GM04503 (cell line): ENCODE measurements around the gene STK10.
A peak's percentile ranks its signal among the peaks of the same experiment; 100 is the strongest.

Experiments used
- DNase-seq: peaks from one replicate; pipeline ENCODE4 v3.0.0-alpha.2; 2012; ENCODE audit warnings: low read depth

Gene STK10

DNA sequence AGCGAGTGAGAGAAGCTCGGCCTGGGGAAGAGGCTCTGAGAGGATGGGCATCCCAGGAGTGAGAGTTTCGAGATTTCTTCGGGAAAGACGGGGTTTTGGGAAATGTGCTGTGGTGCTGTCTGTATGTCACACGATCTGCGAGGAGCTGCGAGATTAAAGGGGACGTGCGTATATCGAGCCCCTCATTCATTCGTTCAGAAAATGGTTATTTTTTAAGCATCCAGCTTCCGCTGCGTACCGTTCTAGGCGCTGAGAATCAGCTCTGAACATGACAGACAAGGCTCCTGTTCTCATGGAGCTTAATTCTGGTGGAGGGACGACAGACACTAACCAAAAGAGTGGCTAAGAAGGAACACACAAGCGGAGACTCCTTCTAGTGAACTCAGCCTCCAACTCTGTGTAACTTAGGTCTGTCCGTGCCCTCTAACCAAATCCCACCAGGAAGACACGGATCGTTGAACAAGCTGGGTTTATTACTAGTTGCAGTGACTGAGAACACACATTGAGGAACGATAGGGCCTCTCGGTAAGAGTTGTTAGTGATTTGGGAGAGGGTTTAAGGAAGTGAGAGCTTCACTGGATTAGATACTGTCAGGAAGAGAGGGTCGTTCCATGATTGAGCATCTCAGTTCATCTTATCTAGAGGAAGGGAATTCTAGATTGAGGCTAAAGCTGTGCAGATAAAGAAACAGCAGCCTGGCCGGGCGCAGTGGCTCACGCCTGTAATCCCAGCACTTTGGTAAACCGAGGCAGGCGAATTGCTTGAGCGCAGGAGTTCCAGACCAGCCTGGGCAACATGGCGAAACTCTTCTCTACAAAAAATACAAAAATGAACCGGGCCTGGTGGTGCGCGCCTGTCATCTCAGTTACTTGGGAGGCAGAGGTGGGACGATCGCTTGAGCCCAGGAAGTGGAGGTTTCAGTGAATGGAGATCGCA lies 180.6 kb downstream of the STK10 start:
- no peak for DNase-seq

DNA sequence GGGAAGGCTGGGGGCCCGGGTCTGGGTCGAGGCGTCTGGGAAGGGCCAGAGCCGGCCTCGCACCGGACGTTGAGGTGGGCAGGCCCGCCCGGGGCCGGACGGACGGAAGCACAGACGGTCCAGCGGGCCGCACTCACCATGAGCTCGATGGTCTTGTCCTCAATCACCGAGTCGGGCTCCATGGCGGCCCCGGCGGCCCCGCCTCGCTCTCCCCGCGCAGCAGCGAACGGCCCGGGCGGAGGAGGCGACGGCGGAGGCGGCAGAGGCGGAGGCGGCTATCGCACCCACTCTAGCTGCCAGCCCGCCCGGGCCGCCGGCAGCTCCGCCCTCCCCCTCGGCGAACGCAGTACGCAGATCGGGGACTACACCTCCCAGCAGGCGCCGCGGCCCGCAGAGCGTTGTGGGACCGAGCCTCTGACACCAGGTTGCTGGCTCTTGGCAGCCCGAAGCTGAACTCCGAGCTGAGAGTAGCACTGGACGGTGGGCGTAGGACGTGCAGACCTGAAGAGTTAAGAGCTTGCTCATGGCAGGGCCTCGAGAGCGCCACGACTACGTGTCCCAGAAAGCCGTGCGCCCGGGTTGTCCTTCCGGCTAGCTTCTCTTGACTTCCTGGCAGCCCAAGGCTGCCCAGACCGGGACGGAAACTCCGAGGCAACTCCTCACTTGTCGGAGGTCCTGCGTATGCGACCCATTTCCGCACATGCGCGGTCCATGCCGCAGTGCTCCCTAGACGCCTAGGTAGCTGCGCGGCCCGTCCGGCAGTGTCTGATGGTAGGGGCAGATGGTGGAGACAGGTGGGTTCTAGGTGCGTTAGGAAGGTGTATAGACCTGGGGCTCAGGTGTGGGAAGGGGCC lies 181.5 kb downstream of the STK10 start, which contains the start of gene FBXW11:
Gene FBXW11, minus strand, starts transcription at position 318 of the 854 bp plus-strand sequence. Its CDS starts 136 bp downstream, at position 182.
- DNase-seq = peak; percentile 87

DNA sequence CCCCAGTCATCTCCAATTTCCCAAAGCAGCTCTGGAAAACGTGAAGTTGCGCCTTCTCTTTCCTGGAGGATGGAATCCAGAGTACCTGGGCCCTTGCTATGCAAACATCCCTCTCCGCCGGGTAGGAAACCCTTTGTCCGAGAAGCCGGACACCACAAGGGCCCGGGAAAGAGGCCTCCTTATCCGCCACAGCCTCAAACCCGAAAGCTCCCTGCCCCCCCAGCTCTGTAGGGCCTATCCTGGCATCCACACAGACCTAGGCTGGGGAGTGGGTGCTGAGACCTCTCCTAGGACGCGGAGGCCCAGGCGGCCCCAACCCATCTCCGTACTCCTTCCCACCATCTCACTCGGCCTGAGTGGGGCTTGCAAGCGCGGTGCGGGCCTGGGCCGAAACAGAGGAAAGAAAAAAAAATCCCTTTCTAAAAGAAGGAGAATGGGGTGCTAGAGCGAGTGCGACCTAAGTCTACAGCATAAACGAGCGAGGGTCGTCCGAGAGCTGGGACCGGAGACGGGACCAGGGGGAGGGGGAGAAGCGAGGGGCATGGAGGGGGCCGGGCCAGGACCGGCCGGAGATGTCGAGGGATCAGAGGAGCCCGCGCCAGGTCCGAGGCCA lies 182.2 kb downstream of the STK10 start:
- DNase-seq = no peak

DNA sequence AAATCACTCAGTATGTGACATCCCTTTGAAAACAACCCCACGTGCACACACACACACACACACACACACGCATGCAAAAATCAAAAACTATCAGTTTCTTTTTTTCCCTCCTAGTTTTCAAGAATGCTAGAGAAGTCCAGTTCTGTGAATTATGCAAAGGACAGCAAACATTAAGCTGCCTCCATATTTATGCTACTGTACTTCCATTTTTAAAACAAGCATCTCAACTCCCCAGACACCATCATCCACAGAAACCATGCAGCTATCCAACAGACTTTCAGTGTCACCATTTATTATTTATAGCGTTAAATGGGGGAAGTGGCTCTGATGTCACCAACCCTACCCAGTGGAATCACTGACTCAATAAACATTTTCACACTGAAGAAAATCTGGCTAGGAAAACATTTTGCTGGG lies 183.2 kb downstream of the STK10 start:
- DNase-seq = no peak

DNA sequence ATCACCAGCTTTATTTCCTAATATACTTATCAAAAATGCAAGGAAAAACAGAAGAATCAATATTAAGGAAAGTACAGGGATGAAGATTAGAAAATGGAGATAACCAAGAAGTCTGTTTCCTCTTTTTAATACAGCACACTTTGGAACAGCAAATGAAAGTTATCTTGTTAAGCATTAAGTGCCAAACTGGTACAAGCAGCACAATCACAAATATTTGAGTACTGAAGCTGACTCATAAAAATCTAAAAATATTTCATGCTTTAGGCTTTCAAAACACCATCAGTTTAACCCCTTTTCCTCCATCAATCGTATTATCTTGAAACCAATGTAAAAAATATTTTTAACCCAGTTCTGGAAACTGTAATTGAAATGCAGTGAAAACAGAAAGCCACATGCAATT lies 184.3 kb downstream of the STK10 start:
- no peak for DNase-seq

DNA sequence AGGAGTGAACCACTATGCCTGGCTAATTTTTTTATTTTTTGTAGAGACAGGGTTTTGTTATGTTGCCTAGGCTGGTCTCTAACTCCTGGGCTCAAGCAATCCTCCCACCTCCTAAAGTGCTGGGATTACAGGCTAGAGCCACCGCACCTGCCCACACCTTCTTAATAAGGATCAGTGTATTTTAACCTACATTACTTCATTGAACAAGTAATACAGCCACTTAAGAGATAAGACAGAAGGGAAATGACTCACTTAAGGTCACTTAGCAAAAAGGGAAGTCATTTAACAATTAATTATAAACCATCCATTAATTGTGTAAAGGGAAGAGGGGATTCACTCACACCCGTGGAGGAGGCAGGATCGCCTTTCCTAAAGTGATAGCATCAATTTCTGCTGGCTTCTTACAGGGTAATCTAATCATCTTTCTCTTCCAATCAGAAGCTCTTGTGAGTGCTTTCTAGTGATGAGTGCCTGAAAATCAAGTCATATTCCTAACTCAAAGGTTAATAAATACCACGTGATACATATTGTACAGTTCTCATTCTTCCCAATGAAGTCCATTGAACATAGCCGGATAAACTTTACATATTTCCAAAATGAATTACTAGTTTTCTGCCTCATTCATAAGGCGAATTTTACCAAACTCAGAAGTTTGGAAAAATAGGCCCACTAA lies 185.0 kb downstream of the STK10 start:
- no peak for DNase-seq

DNA sequence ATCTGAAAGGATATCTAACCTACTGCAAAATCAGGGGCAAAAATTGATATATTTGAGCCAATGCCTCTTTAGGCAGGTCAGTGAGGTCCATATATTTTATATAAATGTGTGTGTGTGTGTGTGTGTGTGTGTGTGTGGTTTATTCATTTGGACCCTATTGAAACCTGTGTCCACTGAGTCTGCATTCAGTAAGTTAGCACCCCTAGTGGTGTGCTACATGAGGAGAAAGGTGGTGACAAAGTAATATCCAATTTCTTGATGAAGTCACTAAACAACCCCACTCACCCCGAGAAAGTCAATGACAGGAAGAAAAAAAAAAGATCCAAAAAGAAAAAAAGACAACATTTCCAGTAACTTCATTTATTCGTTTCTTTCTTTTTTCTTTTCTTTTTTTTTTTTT lies 185.7 kb downstream of the STK10 start:
- no peak for DNase-seq

DNA sequence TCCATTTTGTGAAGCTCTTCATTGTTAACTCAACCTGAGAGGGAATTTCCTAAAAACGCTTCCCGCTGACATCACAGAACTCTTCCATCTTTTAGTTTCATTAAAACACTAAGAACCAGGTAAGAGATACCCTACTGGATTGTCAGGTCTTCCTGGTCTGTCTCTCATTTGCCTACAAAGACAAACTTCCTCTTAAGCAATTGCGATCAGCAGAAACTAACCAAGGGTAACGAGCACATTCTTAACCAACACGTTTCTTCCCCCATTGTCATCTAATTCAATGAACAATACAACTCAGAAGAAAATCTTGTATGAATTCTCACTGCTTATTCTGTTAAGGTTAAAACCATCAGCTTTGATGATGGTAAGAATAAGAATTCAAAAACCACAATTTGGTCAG lies 188.1 kb downstream of the STK10 start:
- DNase-seq = no peak

DNA sequence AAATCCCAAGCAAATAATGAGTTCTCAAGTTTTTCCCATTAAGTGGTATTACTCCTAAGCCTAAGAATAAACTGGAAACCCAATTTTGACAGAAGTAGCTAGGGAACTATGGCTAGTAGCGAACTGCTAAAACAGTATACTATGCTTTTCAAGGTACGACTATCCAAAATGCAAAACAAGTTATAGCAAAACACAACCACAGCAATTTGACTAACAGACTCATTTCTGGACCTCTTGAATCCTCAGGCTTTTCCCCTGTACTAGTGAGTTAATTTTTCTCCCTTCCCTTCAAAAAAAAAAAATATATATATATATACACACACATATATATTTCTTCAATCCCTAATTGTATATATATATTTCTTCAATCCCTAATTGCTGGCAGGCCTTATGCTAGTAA lies 188.9 kb downstream of the STK10 start:
- no peak for DNase-seq

DNA sequence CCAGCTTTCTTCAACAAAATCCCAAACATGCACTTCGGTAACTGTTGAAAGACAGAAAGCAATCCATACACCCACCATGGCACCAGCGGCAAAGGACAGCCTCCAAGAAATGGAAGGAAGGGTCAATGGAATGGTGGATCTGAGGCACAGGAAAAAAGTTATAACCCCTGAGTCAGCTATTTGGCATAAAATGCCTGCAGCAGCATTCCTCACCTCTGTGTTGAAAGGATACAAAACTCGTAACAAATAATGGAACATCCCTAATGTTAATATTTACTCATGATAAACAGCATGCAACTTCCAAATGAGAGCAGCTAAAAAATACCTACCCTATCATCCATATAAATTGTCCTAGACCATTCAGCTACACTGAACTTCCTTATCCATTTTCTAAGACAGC lies 191.0 kb downstream of the STK10 start:
- no peak for DNase-seq

DNA sequence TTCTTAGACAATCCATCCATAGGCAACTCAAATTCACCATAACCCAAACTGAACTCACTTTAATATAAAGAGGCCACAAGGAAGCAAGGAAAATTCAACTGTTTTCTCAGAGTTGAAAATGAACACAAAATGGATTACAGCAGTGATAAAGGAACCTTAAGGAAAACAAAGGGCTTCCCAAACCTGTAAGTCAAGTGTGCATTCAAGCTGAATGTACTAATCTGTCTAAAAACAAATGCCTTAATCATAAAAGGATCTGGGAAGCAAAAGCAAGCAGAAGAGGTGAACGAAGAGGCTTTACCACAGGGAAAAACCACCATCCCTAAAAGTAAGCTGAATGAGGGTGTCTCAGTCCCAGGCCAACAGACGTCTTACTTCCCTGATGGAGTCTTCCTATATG lies 195.2 kb downstream of the STK10 start:
- DNase-seq = no peak

DNA sequence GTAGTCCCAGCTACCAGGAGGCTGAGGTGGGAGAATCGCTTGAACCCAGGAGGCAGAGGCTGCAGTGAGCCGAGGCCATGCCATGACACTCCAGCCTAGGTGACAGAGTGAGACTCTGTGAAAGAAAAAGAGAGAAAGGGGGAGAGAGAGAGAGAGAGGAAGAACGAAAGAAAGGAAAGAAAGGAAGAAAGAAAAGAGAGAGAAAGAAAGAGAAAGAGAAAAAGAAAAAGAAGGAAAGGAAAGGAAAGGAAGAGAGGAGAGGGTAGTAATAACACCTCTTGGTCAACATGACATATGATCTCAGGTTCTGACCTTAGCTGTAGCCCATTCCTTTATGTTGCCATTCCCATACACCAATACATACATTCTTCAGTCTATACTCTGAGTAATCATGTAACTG lies 195.7 kb downstream of the STK10 start:
- DNase-seq = no peak
